Stomach (tissue), 9 donors: ENCODE measurements around the gene BORCS5. TPM values are rescaled to one million over a fixed set of nuclear protein-coding genes. Genes with fewer than 3 reads are reported as not detected.
A peak's percentile ranks its signal among the peaks of the same experiment; 100 is the strongest.

Source experiments
- DNase-seq, 2 donors: peaks; one replicate each; pipeline versions ENCODE4 v3.0.0 to v3.0.0-alpha.2; 2013 to 2019
- H3K27ac ChIP-seq, 5 donors: fragments of 200-600 bp in 4 of 5; sonication (generic) in 4 of 5; one replicate each; pipeline ENCODE4 v1.5.1; 2013 to 2019; ENCODE audit warnings: mild to moderate bottlenecking in 1 of 5, moderate library complexity in 1 of 5
- H3K27me3 ChIP-seq, 3 donors: fragments of 200-600 bp; sonication (generic); one replicate each; pipeline ENCODE4 v1.5.1; 2017 to 2019; ENCODE audit warnings: mixed run types in 1 of 3
- H3K36me3 ChIP-seq, 4 donors: fragments of 200-600 bp; sonication (generic); 1 replicate in 3 of 4; 2 replicates in 1 of 4; pipeline ENCODE4 v1.5.1; 2016 to 2019
- H3K4me1 ChIP-seq, 4 donors: fragments of 200-600 bp; sonication (generic); one replicate each; pipeline ENCODE4 v1.5.1; 2016 to 2019
- H3K4me3 ChIP-seq, 4 donors: fragments of 200-600 bp; sonication (generic) in 3 of 4; one replicate each; pipeline ENCODE4 v1.5.1; 2016 to 2019; ENCODE audit warnings: mild to moderate bottlenecking in 1 of 4
- H3K9me3 ChIP-seq, 4 donors: fragments of 200-600 bp; sonication (generic); one replicate each; pipeline ENCODE4 v1.5.1; 2016 to 2019
- CTCF ChIP-seq, 7 experiments: fragments of 450-650 bp in 4 of 7; fragments of 200-600 bp in 3 of 7; sonication (generic) in 3 of 7; IDR thresholded peaks; one replicate each; pipeline ENCODE4 v1.5.1; 2016 to 2019; ENCODE audit warnings: antibody characterized with exemption in 7 of 7, control low read depth in 2 of 7, mild to moderate bottlenecking in 1 of 7
- EP300 ChIP-seq: sonication (generic); formaldehyde crosslinking; IDR thresholded peaks from one replicate; pipeline ENCODE4 v1.6.1; 2017; ENCODE audit warnings: antibody characterized with exemption
- POLR2A ChIP-seq, 4 donors: fragments of 450-650 bp; IDR thresholded peaks; one replicate each; pipeline ENCODE4 v1.6.1; 2016; ENCODE audit warnings: antibody characterized with exemption in 4 of 4, control low read depth in 2 of 4, mild to moderate bottlenecking in 1 of 4, moderate library complexity in 1 of 4
- POLR2AphosphoS5 ChIP-seq, 3 donors: sonication (generic); formaldehyde crosslinking; IDR thresholded peaks; one replicate each; pipeline ENCODE4 v1.6.1; 2016; ENCODE audit warnings: antibody characterized with exemption in 3 of 3
- WGBS, 5 donors: extraction: QIAGEN DNeasy Blood & Tissue Kit in 3 of 5; methylation state at CpG; one replicate each; pipeline versions ENCODE4 v1.1.5 to v1.1.7; 2013 to 2018; 5-methylcytosine and 5-hydroxymethylcytosine counted together
- intact Hi-C: fragments of 100-400 bp; cut with DNase I; formaldehyde crosslinking; loops from one replicate; pipeline ENCODE4 v1.15.1; 2023; ENCODE audit warnings: low total_unique reads
- polyA plus RNA-seq, 3 donors: library from polyadenylated mRNA; stranded (reverse); fragments of 200-250 nt; gene quantifications; one replicate each; pipeline ENCODE4 v1.2.3, GENCODE V29; 2013
- total RNA-seq, 5 donors: library from RNA; depleted of rRNA; stranded (reverse); fragments of >200 nt; gene quantifications; one replicate each; pipeline versions ENCODE4 v1.1.0 to v1.2.3, GENCODE V29; 2014 to 2016
- donor health status: healthy with polysubstance abuse.
- donor health status: Bipolar disorder and iron deficiency.
- donor health status: healthy.

Gene BORCS5
- total and polyA plus RNA-seq, 8 donors: 1.3 to 49.0 (median 7.5) TPM

- intact Hi-C loops: no loop called here
- no peak overlapping the region for H3K4me3 ChIP-seq
- peak overlapping the region in 3 of 5 donors; percentile 13 to 44 (median 23) for H3K27ac ChIP-seq
- TF ChIP-seq POLR2AphosphoS5 (IDR thresholded peaks at IDR 0.05): no peak
- no peak for TF ChIP-seq CTCF (IDR thresholded peaks at IDR 0.05)
- TF ChIP-seq POLR2A (IDR thresholded peaks at IDR 0.05): no peak
- no peak for TF ChIP-seq EP300
- H3K27me3 ChIP-seq: no peaks in the 10 kb centered on the region
- no peaks in the 10 kb centered on the region for H3K9me3 ChIP-seq
- DNase-seq: no peak
- 92 to 96% (median 95%) methylated on average over 18 to 20 of the region's 20 CpGs for WGBS, 5 donors
- H3K36me3 ChIP-seq: peaks cover 0 to 19% (median 18%) of the 10 kb centered on the region in 4 donors
- peaks cover 0 to 11% (median 7%) of the 10 kb centered on the region in 4 donors for H3K4me1 ChIP-seq
Observed at GRCh38 chr12:12465522-12465921, 108.6 kb downstream of the BORCS5 start.

GRCh38 chr12:12466157-12466556 is 109.3 kb downstream of the BORCS5 start:
- 69 to 94% (median 80%) methylated on average over 7 of the region's 7 CpGs for WGBS, 5 donors
- H3K27ac ChIP-seq: peak overlapping the region in 2 of 5 donors; percentile 44 to 60

GRCh38 chr12:12467264-12467663 is 110.4 kb downstream of the BORCS5 start:
- DNase-seq: no peak
- peaks cover 0 to 19% (median 18%) of the 10 kb centered on the region in 4 donors for H3K36me3 ChIP-seq
- peaks cover 0 to 8% (median 3%) of the 10 kb centered on the region in 4 donors for H3K4me1 ChIP-seq
- H3K9me3 ChIP-seq: no peaks in the 10 kb centered on the region
- TF ChIP-seq POLR2AphosphoS5 (IDR thresholded peaks at IDR 0.05) (no peak), POLR2A (IDR thresholded peaks at IDR 0.05) (no peak), CTCF (IDR thresholded peaks at IDR 0.05) (no peak), EP300 (no peak)
- H3K4me3 ChIP-seq: no peak overlapping the region
- WGBS, 5 donors: 79 to 84% (median 82%) methylated on average over 6 of the region's 6 CpGs
- no peaks in the 10 kb centered on the region for H3K27me3 ChIP-seq
- intact Hi-C loops: no loop called here
- peak overlapping the region in 4 of 5 donors; percentile 2 to 60 (median 13) for H3K27ac ChIP-seq

More at GRCh38 chr12:12466157-12466556, 109.3 kb downstream of the BORCS5 start:
- Histone ChIP-seq H3K4me3 (no peak overlapping the region), H3K36me3 (peaks cover 0 to 19% (median 18%) of the 10 kb centered on the region in 4 donors), H3K27me3 (no peaks in the 10 kb centered on the region), H3K4me1 (peaks cover 0 to 10% (median 4%) of the 10 kb centered on the region in 4 donors), H3K9me3 (no peaks in the 10 kb centered on the region)
- intact Hi-C loops: no loop called here
- peak in 1 of 2 donors; percentile 72 for DNase-seq
- TF ChIP-seq POLR2A (IDR thresholded peaks at IDR 0.05): no peak
- no peak for TF ChIP-seq CTCF (IDR thresholded peaks at IDR 0.05)
- TF ChIP-seq POLR2AphosphoS5 (IDR thresholded peaks at IDR 0.05): peak in 1 of 3 donors; percentile 25
- TF ChIP-seq EP300: no peak

- intact Hi-C loops: no loop called here
- peak overlapping the region in 4 of 5 donors; percentile 2 to 60 (median 13) for H3K27ac ChIP-seq
- peaks cover 0 to 8% (median 3%) of the 10 kb centered on the region in 4 donors for H3K4me1 ChIP-seq
- H3K36me3 ChIP-seq: peaks cover 0 to 19% (median 18%) of the 10 kb centered on the region in 4 donors
- TF ChIP-seq POLR2AphosphoS5 (IDR thresholded peaks at IDR 0.05) (no peak), POLR2A (IDR thresholded peaks at IDR 0.05) (no peak), CTCF (IDR thresholded peaks at IDR 0.05) (no peak), EP300 (no peak)
- no peak overlapping the region for H3K4me3 ChIP-seq
- H3K27me3 ChIP-seq: no peaks in the 10 kb centered on the region
- WGBS, 5 donors: 73 to 87% (median 82%) methylated on average over 13 to 14 of the region's 14 CpGs
- H3K9me3 ChIP-seq: no peaks in the 10 kb centered on the region
- DNase-seq: no peak
Observed at GRCh38 chr12:12467688-12468261, 110.9 kb downstream of the BORCS5 start.
